Measurements from ENCODE around the gene CDH2.
"Not testable (repeated sequence)": the region's sequence is repeated elsewhere in the genome, so short reads cannot be mapped to it uniquely, and the experiment has no call there.

Gene CDH2

DNA sequence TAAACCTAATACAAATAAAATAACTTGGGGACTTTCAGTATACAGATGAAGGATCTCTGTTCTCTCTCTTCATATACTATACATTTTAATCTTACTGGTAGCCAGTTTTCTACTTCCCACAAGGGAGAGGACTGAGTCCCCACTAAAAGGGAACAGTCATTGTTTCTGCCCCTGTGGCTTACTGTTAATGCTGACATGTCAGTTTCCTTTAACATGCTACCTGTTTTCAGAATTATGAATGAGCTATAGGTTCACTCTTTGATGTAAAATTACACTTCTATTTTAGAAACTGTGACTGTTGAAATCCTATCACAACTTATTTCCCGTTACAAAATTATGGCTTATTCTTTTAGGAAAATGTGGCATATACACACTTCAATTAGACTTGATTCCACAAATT lies 207.7 kb downstream of the CDH2 start:
- no peak for DNase-seq

- no peak for DNase-seq
Measured at GRCh38 chr18:27967913-27968824, 208.8 kb downstream of the CDH2 start.

GRCh38 chr18:27966881-27967280 lies 210.0 kb downstream of the CDH2 start:
- no peak for DNase-seq

DNA sequence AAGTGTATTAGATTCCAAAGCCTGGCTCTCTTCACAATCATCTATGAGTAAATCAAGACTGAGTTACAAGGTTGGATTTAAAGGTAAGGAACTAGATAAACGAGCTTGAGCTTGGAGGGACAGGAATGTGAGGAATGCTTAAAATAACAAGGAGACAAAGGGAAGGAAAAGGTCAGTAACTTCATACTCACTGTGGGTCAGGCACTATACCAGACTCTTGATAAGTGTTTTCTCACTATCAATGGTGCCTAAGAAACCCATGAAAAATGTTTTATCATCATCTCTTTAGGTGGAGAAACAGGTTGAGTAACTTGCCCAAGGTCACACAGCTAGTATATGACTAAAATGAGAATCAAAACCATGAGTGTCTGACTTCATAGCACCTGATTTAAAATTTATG lies 212.1 kb downstream of the CDH2 start:
- DNase-seq, result no peak

DNA sequence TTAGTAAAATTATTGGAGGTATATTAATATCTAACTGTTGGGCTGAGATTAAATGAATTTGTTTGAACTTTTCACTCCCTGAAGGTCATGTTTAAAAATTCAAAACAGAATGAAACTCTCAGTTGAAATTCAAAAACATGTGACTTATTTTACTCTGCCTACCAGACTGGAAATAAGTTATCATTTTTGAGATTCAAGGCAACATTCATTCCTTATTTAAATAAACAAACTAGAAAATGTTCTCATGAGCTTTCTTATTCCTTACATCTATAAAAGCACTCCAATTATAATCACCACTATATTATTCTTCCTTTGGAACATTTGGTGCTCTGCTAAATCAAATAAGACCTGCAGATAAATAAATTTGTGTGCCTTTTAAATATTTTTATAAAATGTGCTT lies 217.8 kb downstream of the CDH2 start:
- DNase-seq, result no peak

GRCh38 chr18:27956001-27956640 lies 220.8 kb downstream of the CDH2 start:
- DNase-seq, result no peak

DNA sequence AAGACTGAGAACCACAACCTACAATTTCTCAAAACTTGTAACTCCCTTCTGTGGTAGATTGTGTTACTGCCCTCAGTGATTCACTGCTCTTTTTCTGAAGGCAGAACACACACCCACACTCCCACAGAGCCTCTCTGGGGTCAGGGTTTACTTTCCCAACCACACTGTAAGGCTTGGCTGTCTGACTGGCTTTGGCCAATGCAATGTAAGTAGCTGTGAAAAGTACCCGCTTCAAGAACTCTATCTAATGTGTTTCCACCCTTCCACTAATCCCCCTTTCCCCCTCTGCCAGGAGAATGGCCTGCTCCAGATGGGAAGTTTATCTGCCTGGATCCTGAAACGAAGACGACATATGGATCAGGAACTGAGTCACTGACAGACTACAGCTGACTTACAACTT lies 222.7 kb downstream of the CDH2 start:
- no peak for DNase-seq

- DNase-seq, result no peak
Measured at GRCh38 chr18:27952741-27953140, 224.2 kb downstream of the CDH2 start.

- DNase-seq, result no peak
Measured at GRCh38 chr18:27950648-27951228, 226.2 kb downstream of the CDH2 start.

DNA sequence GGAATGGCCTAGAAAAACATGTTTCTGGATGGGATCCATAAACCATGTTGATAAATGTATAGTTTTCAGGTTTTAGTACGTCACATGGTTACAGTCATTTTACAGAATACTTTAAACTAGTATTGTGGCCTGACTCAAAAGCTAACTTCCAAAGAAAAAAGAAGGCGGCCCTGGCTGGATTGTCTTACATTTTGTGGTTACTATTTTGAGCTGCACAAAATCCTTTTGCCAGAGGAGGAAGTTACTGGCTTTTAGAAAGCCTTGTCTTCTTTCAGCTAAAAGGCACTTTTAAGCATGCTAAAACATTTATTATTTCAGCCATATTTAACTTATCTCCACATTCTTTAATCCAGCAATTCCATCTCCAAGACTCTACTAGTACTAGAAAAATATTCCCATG lies 227.9 kb downstream of the CDH2 start:
- DNase-seq, result no peak

- no peak for DNase-seq
Measured at GRCh38 chr18:27942706-27943105, 234.2 kb downstream of the CDH2 start.

- no peak for DNase-seq
Measured at GRCh38 chr18:27931535-27931934, 245.4 kb downstream of the CDH2 start.

- DNase-seq, result no peak
Measured at GRCh38 chr18:27922780-27923179, 254.2 kb downstream of the CDH2 start.

- no peak for DNase-seq
Measured at GRCh38 chr18:27921904-27922751, 254.8 kb downstream of the CDH2 start.

- DNase-seq, result no peak
Measured at GRCh38 chr18:27921392-27921791, 255.5 kb downstream of the CDH2 start.

- no peak for DNase-seq
Measured at GRCh38 chr18:27920836-27921235, 256.1 kb downstream of the CDH2 start.

DNA sequence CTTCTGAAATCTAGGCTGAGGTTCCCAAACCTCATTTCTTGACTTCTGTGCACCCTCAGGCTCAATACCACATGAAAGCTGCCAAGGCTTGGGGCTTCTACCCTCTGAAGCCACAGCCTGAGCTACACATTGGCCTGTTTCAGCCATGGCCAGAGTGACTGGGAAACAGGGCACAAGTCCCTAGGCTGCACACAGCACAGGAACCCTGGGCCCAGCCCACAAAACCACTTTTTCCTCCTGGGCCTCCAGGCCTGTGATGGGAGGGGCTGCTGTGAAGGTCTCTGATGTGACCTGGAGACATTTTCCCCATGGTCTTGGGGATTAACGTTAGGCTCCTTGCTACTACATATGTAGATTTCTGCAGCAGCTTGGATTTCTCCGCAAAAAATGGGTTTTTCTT lies 270.7 kb downstream of the CDH2 start:
- DNase-seq, result not testable (repeated sequence)

- DNase-seq, result no peak
Measured at GRCh38 chr18:27903906-27904305, 273.0 kb downstream of the CDH2 start.

GRCh38 chr18:27901424-27902226 lies 275.3 kb downstream of the CDH2 start:
- DNase-seq, result no peak
